ENCODE results near the gene EFR3B.

The EFR3B gene

GRCh38 chr2:25018681-25019080 is 23.2 kb upstream of the EFR3B start:
- no peaks in the 10 kb centered on the region for H3K9me3 ChIP-seq (ENCODE audit: insufficient read depth, low read length)
- no peaks in the 10 kb centered on the region for H4K20me1 ChIP-seq (ENCODE audit: low read depth, low read length)
- no peaks in the 10 kb centered on the region for H3K36me3 ChIP-seq (ENCODE audit: low read length)
- H3K79me2 ChIP-seq (ENCODE audit: insufficient read depth, low read length), result no peaks in the 10 kb centered on the region
- TF ChIP-seq EZH2phosphoT487 (conservative IDR thresholded peaks at IDR 0.05; ENCODE audit: low read length) (no peak), CTCF (IDR thresholded peaks at IDR 0.05; ENCODE audit: insufficient read depth, low read length, poor library complexity, severe bottlenecking) (no peak)
- no peak overlapping the region for H3K9ac ChIP-seq (ENCODE audit: low read length)
- no peak overlapping the region for H3K4me3 ChIP-seq (ENCODE audit: insufficient read depth, low read length, poor library complexity, severe bottlenecking)
- H3K4me2 ChIP-seq (ENCODE audit: low read depth, low read length, poor library complexity, severe bottlenecking), result no peak overlapping the region
- H3F3A ChIP-seq (ENCODE audit: insufficient read depth), result no peaks in the 10 kb centered on the region
- H3K9me2 ChIP-seq (replicated peaks; ENCODE audit: insufficient read depth, low read length), result no peaks in the 10 kb centered on the region
- H3K27ac ChIP-seq (ENCODE audit: low read depth, low read length), result no peak overlapping the region
- no peaks in the 10 kb centered on the region for H3K27me3 ChIP-seq (ENCODE audit: low read length)
- H2AFZ ChIP-seq (ENCODE audit: low read depth, low read length, severe bottlenecking), result no peak overlapping the region

GRCh38 chr2:25021791-25022362 is 20.0 kb upstream of the EFR3B start:
- no peak overlapping the region for H2AFZ ChIP-seq (ENCODE audit: low read depth, low read length, severe bottlenecking)
- H3K27me3 ChIP-seq (ENCODE audit: low read length), result no peaks in the 10 kb centered on the region
- no peak overlapping the region for H3K9ac ChIP-seq (ENCODE audit: low read length)
- H3F3A ChIP-seq (ENCODE audit: insufficient read depth), result no peaks in the 10 kb centered on the region
- no peak overlapping the region for H3K4me3 ChIP-seq (ENCODE audit: insufficient read depth, low read length, poor library complexity, severe bottlenecking)
- H3K9me3 ChIP-seq (ENCODE audit: insufficient read depth, low read length), result no peaks in the 10 kb centered on the region
- no peak overlapping the region for H3K27ac ChIP-seq (ENCODE audit: low read depth, low read length)
- no peaks in the 10 kb centered on the region for H4K20me1 ChIP-seq (ENCODE audit: low read depth, low read length)
- no peaks in the 10 kb centered on the region for H3K79me2 ChIP-seq (ENCODE audit: insufficient read depth, low read length)
- no peaks in the 10 kb centered on the region for H3K9me2 ChIP-seq (replicated peaks; ENCODE audit: insufficient read depth, low read length)
- TF ChIP-seq CTCF (IDR thresholded peaks at IDR 0.05; ENCODE audit: insufficient read depth, low read length, poor library complexity, severe bottlenecking), result no peak
- TF ChIP-seq EZH2phosphoT487 (conservative IDR thresholded peaks at IDR 0.05; ENCODE audit: low read length), result no peak
- H3K36me3 ChIP-seq (ENCODE audit: low read length), result no peaks in the 10 kb centered on the region
- H3K4me2 ChIP-seq (ENCODE audit: low read depth, low read length, poor library complexity, severe bottlenecking), result no peak overlapping the region

DNA sequence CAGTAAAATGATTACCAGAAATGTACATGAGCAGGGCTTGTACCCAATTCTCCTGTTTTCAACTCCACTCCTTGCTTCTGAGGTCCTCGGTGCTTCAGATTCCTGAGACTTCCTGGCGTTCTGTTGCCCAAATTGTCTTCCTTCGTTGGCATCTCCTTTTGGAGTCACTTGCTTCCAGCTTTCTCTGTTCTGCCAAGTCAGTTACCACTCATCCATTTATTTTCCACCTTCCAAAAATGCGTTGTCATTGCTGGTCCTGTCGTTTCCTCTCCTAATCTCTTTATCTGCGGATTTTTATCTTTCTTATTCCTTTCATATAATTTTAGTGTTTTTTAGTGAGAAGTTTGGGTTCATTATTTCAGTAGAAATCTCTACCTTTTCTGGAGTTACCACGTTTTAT is 18.5 kb upstream of the EFR3B start:
- TF ChIP-seq CTCF (IDR thresholded peaks at IDR 0.05; ENCODE audit: insufficient read depth, low read length, poor library complexity, severe bottlenecking), result no peak
- TF ChIP-seq EZH2phosphoT487 (conservative IDR thresholded peaks at IDR 0.05; ENCODE audit: low read length), result no peak
- Histone ChIP-seq H4K20me1 (ENCODE audit: low read depth, low read length) (no peaks in the 10 kb centered on the region), H3K36me3 (ENCODE audit: low read length) (no peaks in the 10 kb centered on the region), H2AFZ (ENCODE audit: low read depth, low read length, severe bottlenecking) (no peak overlapping the region), H3K27ac (ENCODE audit: low read depth, low read length) (no peak overlapping the region), H3K79me2 (ENCODE audit: insufficient read depth, low read length) (no peaks in the 10 kb centered on the region), H3K9me3 (ENCODE audit: insufficient read depth, low read length) (no peaks in the 10 kb centered on the region), H3F3A (ENCODE audit: insufficient read depth) (no peaks in the 10 kb centered on the region), H3K4me3 (ENCODE audit: insufficient read depth, low read length, poor library complexity, severe bottlenecking) (no peak overlapping the region), H3K9me2 (replicated peaks; ENCODE audit: insufficient read depth, low read length) (no peaks in the 10 kb centered on the region), H3K4me2 (ENCODE audit: low read depth, low read length, poor library complexity, severe bottlenecking) (no peak overlapping the region), H3K27me3 (ENCODE audit: low read length) (no peaks in the 10 kb centered on the region), H3K9ac (ENCODE audit: low read length) (no peak overlapping the region)
